Measurements from ENCODE around the gene RAD51B.

GRCh38 chr14:68758301-68758700, 938.7 kb downstream of the RAD51B start:
- TF ChIP-seq CTCF (conservative IDR thresholded peaks at IDR 0.05; ENCODE audit: low read depth, low read length) (no peak), EZH2 (IDR thresholded peaks at IDR 0.05; ENCODE audit: borderline replicate concordance, low read depth, low read length, poor library complexity, severe bottlenecking) (no peak)

All from A673 (cell line).